A673 (cell line): Measurements from ENCODE around the gene ESPN.

Experiments
- CTCF ChIP-seq: fragments of 300-800, 200-600 bp; sonication (generic); conservative IDR thresholded peaks from 2 replicates; pipeline ENCODE4 v1.5.1; 2017; ENCODE audit warnings: low read depth, mild to moderate bottlenecking, antibody characterized with exemption, low read length, moderate library complexity, mixed read lengths
- EZH2 ChIP-seq: fragments of 200-600 bp; sonication (generic); IDR thresholded peaks from 2 replicates; pipeline ENCODE4 v1.6.1; 2017; ENCODE audit warnings: borderline replicate concordance, low read depth, mild to moderate bottlenecking, mixed read lengths, antibody characterized with exemption, low read length; ENCODE audit not compliant: poor library complexity, severe bottlenecking

- TF ChIP-seq CTCF (no peak), EZH2 (no peak)
Measured at GRCh38 chr1:6508154-6508815, 83.7 kb downstream of the ESPN start.
